ENCODE data around the gene GMIP.
"Not testable (repeated sequence)": the region's sequence is repeated elsewhere in the genome, so short reads cannot be mapped to it uniquely, and the experiment has no call there.

Gene GMIP

DNA sequence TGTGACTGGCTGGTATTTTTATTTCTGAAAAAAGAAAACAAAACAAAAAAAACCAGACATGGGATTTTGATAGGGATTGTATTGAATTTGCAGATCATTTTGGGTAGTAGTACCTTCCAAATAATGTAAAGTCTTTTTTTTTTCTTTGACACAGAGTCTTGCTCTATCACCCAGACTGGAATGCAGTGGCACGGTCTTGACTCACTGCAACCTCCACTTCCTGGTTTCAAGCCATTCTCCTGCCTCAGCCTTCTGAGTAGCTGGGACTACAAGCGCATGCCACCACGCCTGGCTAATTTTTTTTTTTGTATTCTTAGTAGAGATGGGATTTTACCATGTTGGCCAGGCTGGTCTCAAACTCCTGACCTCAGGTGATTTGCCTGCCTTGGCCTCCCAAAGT, 29.4 kb upstream of the GMIP start:
- DNase-seq (ENCODE audit: insufficient read length, low spot score) (no peak), FAIRE-seq (no peak)
- TF ChIP-seq POU2F2 (IDR thresholded peaks at IDR 0.05; ENCODE audit: low read depth, low read length) (no peak), PAX5 (IDR thresholded peaks at IDR 0.05; ENCODE audit: insufficient read depth, low read length, severe bottlenecking) (no peak), POLR2AphosphoS5 (IDR thresholded peaks at IDR 0.05; ENCODE audit: low read depth, low read length) (no peak), TAF1 (IDR thresholded peaks at IDR 0.05; ENCODE audit: low read depth, low read length) (no peak), POLR2A (IDR thresholded peaks at IDR 0.05; ENCODE audit: low read depth, low read length) (no peak), SPI1 (IDR thresholded peaks at IDR 0.05; ENCODE audit: low read depth, low read length) (no peak)

DNA sequence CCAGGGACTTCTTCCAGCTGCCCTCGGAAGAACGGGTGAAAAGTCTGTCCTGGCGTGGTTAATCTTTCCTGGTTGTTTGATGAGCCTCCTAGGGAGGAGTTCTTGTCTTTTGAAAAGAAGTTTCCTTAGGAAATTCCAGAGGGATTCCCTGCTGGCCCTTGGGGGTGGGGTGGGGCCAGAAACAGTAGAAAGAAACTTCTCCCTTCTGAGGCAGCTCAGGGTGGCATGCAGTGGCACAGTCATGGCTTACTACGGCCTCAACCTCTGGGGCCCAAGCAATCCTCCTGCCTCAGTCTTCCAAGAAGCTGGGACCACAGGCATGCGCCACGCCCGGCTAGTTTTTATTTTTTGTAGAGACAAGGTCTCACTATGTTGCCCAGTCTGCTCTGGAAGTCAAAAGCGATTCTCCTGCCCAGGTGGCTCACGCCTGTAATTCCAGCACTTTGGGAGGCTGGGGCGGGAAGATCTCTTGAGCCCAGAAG, 26.7 kb upstream of the GMIP start:
- TF ChIP-seq POLR2A (IDR thresholded peaks at IDR 0.05; ENCODE audit: low read depth, low read length) (no peak), POLR2AphosphoS5 (IDR thresholded peaks at IDR 0.05; ENCODE audit: low read depth, low read length) (no peak), TAF1 (IDR thresholded peaks at IDR 0.05; ENCODE audit: low read depth, low read length) (no peak), PAX5 (IDR thresholded peaks at IDR 0.05; ENCODE audit: insufficient read depth, low read length, severe bottlenecking) (no peak), SPI1 (IDR thresholded peaks at IDR 0.05; ENCODE audit: low read depth, low read length) (no peak), POU2F2 (IDR thresholded peaks at IDR 0.05; ENCODE audit: low read depth, low read length) (no peak)
- no peak for DNase-seq (ENCODE audit: insufficient read length, low spot score)
- no peak for FAIRE-seq

- DNase-seq (ENCODE audit: insufficient read length, low spot score) (peak; percentile 84), FAIRE-seq (peak; percentile 94)
- TF ChIP-seq POLR2AphosphoS5 (IDR thresholded peaks at IDR 0.05; ENCODE audit: low read depth, low read length) (peak; percentile 84), POU2F2 (IDR thresholded peaks at IDR 0.05; ENCODE audit: low read depth, low read length) (peak; percentile 31; the same call in 1 of the 2 replicates), TAF1 (IDR thresholded peaks at IDR 0.05; ENCODE audit: low read depth, low read length) (peak; percentile 79), POLR2A (IDR thresholded peaks at IDR 0.05; ENCODE audit: low read depth, low read length) (peak; percentile 81; the same call in 1 of the 2 replicates), PAX5 (IDR thresholded peaks at IDR 0.05; ENCODE audit: insufficient read depth, low read length, severe bottlenecking) (no peak), SPI1 (IDR thresholded peaks at IDR 0.05; ENCODE audit: low read depth, low read length) (no peak)
Measured at GRCh38 chr19:19668230-19669012, 25.0 kb upstream of the GMIP start, which contains the start of gene ZNF101. TSS of gene ZNF101 (plus strand) at chr19:19668839. CDS start at chr19:19668964, 125 bp downstream.

- not testable (repeated sequence) for DNase-seq (ENCODE audit: insufficient read length, low spot score); FAIRE-seq
Measured at GRCh38 chr19:19665420-19665948, 22.0 kb upstream of the GMIP start.

DNA sequence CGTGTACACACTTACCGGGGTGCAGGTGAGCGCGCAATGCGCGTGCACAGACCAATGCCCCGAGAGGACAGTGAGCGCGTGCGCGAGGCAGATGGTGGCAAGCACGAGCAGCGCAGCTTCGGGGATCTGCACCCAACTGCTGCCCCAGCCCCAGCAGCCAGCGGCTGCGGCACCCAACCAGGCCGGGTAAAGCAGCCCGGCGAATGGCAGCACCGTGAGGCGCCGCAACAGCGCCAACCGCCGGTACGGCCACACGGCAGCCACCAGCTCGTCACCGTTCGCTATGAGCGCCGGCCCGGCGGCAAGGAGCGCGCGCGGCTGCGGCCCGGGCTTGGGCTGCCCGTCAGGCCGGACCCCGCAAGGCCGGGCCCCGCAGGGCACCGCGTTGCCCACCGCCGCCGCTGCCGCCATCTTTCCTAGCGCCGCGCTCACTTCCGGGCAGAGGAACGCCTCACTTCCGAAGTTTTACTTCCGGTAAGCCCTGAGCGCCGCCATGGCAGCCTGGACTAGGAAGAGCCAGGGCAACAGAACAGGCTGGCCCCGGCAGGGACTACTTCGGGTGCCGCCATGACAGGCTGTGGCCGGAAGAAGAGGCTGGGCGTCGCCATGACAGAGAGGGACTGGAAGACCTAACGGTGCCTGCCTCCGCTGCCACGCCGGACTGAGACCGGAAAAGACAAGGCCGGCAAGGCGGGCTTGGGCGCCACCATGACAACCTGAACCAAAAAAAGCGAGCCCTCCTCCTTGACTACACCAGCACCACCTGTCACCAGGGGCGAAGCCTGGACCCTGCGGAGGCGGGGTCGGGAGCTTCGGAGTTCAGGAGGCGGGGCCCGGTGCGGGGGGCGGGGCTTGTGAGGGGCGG, 20.0 kb upstream of the GMIP start, which contains the start of gene ATP13A1:
Gene ATP13A1 (minus strand): TSS at position 421 of the 865 bp plus-strand sequence. CDS start 10 bp downstream, at position 411.
- TF ChIP-seq POU2F2 (IDR thresholded peaks at IDR 0.05; ENCODE audit: low read depth, low read length) (peak; percentile 62), SPI1 (IDR thresholded peaks at IDR 0.05; ENCODE audit: low read depth, low read length) (0 out of 2 replicates have a peak, but pooled peaks have one; percentile 9), TAF1 (IDR thresholded peaks at IDR 0.05; ENCODE audit: low read depth, low read length) (peak; percentile 94), POLR2A (IDR thresholded peaks at IDR 0.05; ENCODE audit: low read depth, low read length) (peak; percentile 81), POLR2AphosphoS5 (IDR thresholded peaks at IDR 0.05; ENCODE audit: low read depth, low read length) (0 out of 2 replicates have a peak, but pooled peaks have one; percentile 39), PAX5 (IDR thresholded peaks at IDR 0.05; ENCODE audit: insufficient read depth, low read length, severe bottlenecking) (no peak)
- FAIRE-seq, result peak; percentile 96
- DNase-seq (ENCODE audit: insufficient read length, low spot score), result peak; percentile 75

- FAIRE-seq, result no peak
- no peak for DNase-seq (ENCODE audit: insufficient read length, low spot score)
- TF ChIP-seq PAX5 (IDR thresholded peaks at IDR 0.05; ENCODE audit: insufficient read depth, low read length, severe bottlenecking) (no peak), POU2F2 (IDR thresholded peaks at IDR 0.05; ENCODE audit: low read depth, low read length) (no peak), POLR2A (IDR thresholded peaks at IDR 0.05; ENCODE audit: low read depth, low read length) (no peak), SPI1 (IDR thresholded peaks at IDR 0.05; ENCODE audit: low read depth, low read length) (no peak), POLR2AphosphoS5 (IDR thresholded peaks at IDR 0.05; ENCODE audit: low read depth, low read length) (no peak), TAF1 (IDR thresholded peaks at IDR 0.05; ENCODE audit: low read depth, low read length) (no peak)
Measured at GRCh38 chr19:19662871-19663255, 19.4 kb upstream of the GMIP start.

GRCh38 chr19:19662344-19662743, 18.9 kb upstream of the GMIP start:
- no peak for TF ChIP-seq PAX5 (IDR thresholded peaks at IDR 0.05; ENCODE audit: insufficient read depth, low read length, severe bottlenecking)
- no peak; the same call in 1 of the 2 replicates for TF ChIP-seq TAF1 (IDR thresholded peaks at IDR 0.05; ENCODE audit: low read depth, low read length)
- TF ChIP-seq POU2F2 (IDR thresholded peaks at IDR 0.05; ENCODE audit: low read depth, low read length), result no peak
- no peak for TF ChIP-seq POLR2AphosphoS5 (IDR thresholded peaks at IDR 0.05; ENCODE audit: low read depth, low read length)
- TF ChIP-seq POLR2A (IDR thresholded peaks at IDR 0.05; ENCODE audit: low read depth, low read length), result no peak
- TF ChIP-seq SPI1 (IDR thresholded peaks at IDR 0.05; ENCODE audit: low read depth, low read length), result no peak
- no peak for DNase-seq (ENCODE audit: insufficient read length, low spot score)
- peak; percentile 73 for FAIRE-seq

GRCh38 chr19:19661675-19662251, 18.3 kb upstream of the GMIP start:
- TF ChIP-seq TAF1 (IDR thresholded peaks at IDR 0.05; ENCODE audit: low read depth, low read length) (peak; percentile 39; the same call in 1 of the 2 replicates), PAX5 (IDR thresholded peaks at IDR 0.05; ENCODE audit: insufficient read depth, low read length, severe bottlenecking) (no peak), POLR2A (IDR thresholded peaks at IDR 0.05; ENCODE audit: low read depth, low read length) (no peak; the same call in 1 of the 2 replicates), SPI1 (IDR thresholded peaks at IDR 0.05; ENCODE audit: low read depth, low read length) (peak; percentile 89), POLR2AphosphoS5 (IDR thresholded peaks at IDR 0.05; ENCODE audit: low read depth, low read length) (peak; percentile 71), POU2F2 (IDR thresholded peaks at IDR 0.05; ENCODE audit: low read depth, low read length) (no peak)
- DNase-seq (ENCODE audit: insufficient read length, low spot score) (peak; percentile 66), FAIRE-seq (peak; percentile 95)
